MM.1S (cell line): ENCODE measurements around the gene HOXC11.

Source experiments
- DNase-seq: peaks from one replicate; pipeline ENCODE4 v3.0.0-alpha.2; 2015
- H2AFZ ChIP-seq: fragments of 300-600 bp; sonication (generic); 2 replicates; pipeline ENCODE4 v1.6.0; 2016; ENCODE audit warnings: antibody characterized with exemption, low read length
- H3F3A ChIP-seq: fragments of 300-600 bp; sonication (generic); 2 replicates; pipeline ENCODE4 v1.6.1; 2016; ENCODE audit warnings: mild to moderate bottlenecking, antibody characterized with exemption, low read length, moderate library complexity, mixed read lengths; ENCODE audit not compliant: insufficient read depth
- H3K27ac ChIP-seq: fragments of 300-600 bp; sonication (generic); 2 replicates; pipeline ENCODE4 v1.5.1; 2016; ENCODE audit warnings: mild to moderate bottlenecking, low read length
- H3K27me3 ChIP-seq: fragments of 300-600 bp; sonication (generic); replicated peaks from 2 replicates; pipeline ENCODE4 v1.6.0; 2016; ENCODE audit warnings: low read length; ENCODE audit not compliant: insufficient read depth
- H3K36me3 ChIP-seq: fragments of 300-600 bp; sonication (generic); replicated peaks from 2 replicates; pipeline ENCODE4 v1.6.1; 2016; ENCODE audit warnings: mild to moderate bottlenecking, low read length, mixed read lengths; ENCODE audit not compliant: insufficient read depth
- H3K4me1 ChIP-seq: fragments of 300-600 bp; sonication (generic); 2 replicates; pipeline ENCODE4 v1.6.1; 2016; ENCODE audit warnings: low read length, mixed read lengths
- H3K4me2 ChIP-seq: fragments of 300-600 bp; sonication (generic); 2 replicates; pipeline ENCODE4 v1.6.0; 2016; ENCODE audit warnings: low read depth, low read length
- H3K4me3 ChIP-seq: fragments of 300-600 bp; sonication (generic); 2 replicates; pipeline ENCODE4 v1.5.1; 2016; ENCODE audit warnings: low read length, mixed read lengths
- H3K79me2 ChIP-seq: fragments of 300-600 bp; sonication (generic); 2 replicates; pipeline ENCODE4 v1.6.1; 2016; ENCODE audit warnings: mixed run types, low read length, mixed read lengths
- H3K9ac ChIP-seq: fragments of 300-600 bp; sonication (generic); 2 replicates; pipeline ENCODE4 v1.6.1; 2016; ENCODE audit warnings: low read length, mixed read lengths
- H3K9me2 ChIP-seq: fragments of 300-600 bp; sonication (generic); replicated peaks from 2 replicates; pipeline ENCODE4 v1.6.1; 2016; ENCODE audit warnings: mild to moderate bottlenecking, low read length, mixed read lengths; ENCODE audit not compliant: insufficient read depth
- H3K9me3 ChIP-seq: fragments of 300-600 bp; sonication (generic); replicated peaks from 2 replicates; pipeline ENCODE4 v1.6.1; 2016; ENCODE audit warnings: mild to moderate bottlenecking, low read length, mixed read lengths; ENCODE audit not compliant: insufficient read depth
- H4K20me1 ChIP-seq: fragments of 300-600 bp; sonication (generic); 2 replicates; pipeline ENCODE4 v1.6.1; 2016; ENCODE audit warnings: mild to moderate bottlenecking, low read length, moderate library complexity, mixed read lengths; ENCODE audit not compliant: insufficient read depth
- CTCF ChIP-seq: fragments of 300-600 bp; sonication (generic); IDR thresholded peaks from 2 replicates; pipeline ENCODE4 v1.5.1; 2016; ENCODE audit warnings: antibody characterized with exemption, low read length, mixed read lengths
- EZH2 ChIP-seq: fragments of 300-600 bp; sonication (generic); optimal IDR thresholded peaks from 2 replicates; pipeline ENCODE3; 2017; ENCODE audit warnings: low read depth, mild to moderate bottlenecking, antibody characterized with exemption, low read length, mixed read lengths
- EZH2phosphoT487 ChIP-seq: fragments of 300-600 bp; sonication (generic); IDR thresholded peaks from 2 replicates; pipeline ENCODE4 v1.6.1; 2018; ENCODE audit warnings: antibody characterized with exemption, low read length

The HOXC11 gene

DNA sequence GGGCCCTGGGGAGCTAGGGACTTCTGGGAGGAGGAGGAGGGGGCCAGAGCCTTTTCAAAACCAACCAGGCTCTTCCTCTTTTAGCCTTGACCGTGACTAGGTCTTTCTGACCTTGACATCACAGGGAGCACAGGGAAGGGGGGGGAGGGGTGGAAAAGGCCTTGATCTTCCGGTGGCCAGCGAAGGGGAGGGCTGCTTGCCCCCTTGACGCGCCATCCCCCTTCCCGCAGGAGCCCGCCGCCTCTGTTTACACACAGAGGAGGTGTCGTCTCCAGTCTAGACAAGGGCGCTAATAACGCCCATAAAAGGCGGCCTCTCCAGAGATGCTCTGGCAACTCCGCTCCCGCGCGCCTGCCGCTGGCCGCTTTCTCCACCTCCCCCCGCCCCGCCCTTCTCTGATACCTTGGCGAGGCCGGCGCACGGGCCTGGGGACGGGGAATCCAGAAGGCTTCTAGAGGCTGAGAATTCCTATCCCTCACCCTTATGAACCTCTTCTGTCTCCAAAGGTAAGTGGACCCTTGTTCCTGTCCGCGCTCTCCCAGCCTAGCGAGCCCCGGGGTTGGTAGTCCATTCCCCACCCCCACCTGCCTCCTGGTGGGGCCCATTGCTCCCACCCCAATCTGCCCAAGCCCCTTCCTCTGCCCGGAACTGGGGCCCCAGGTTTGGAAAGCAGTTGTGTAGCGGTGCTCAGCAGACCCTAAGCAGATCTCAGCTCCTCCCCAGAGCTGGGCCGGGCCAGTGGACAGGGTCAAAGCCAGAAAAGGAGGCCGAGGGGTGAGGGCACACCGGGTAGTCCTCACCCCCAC is 23.1 kb upstream of the HOXC11 start:
- DNase-seq, result no peak
- H3K9me3 ChIP-seq, result no peaks in the 10 kb centered on the region
- H4K20me1 ChIP-seq, result no peaks in the 10 kb centered on the region
- H3K4me2 ChIP-seq, result no peak overlapping the region
- no peak overlapping the region for H2AFZ ChIP-seq
- peaks cover 100% of the 10 kb centered on the region for H3K27me3 ChIP-seq
- no peak for TF ChIP-seq CTCF
- TF ChIP-seq EZH2phosphoT487, result no peak
- no peak for TF ChIP-seq EZH2
- H3K27ac ChIP-seq, result no peak overlapping the region
- H3F3A ChIP-seq, result no peaks in the 10 kb centered on the region
- H3K79me2 ChIP-seq, result no peaks in the 10 kb centered on the region
- H3K9ac ChIP-seq, result no peak overlapping the region
- no peaks in the 10 kb centered on the region for H3K4me1 ChIP-seq
- H3K36me3 ChIP-seq, result no peaks in the 10 kb centered on the region
- H3K9me2 ChIP-seq, result no peaks in the 10 kb centered on the region
- no peak overlapping the region for H3K4me3 ChIP-seq

DNA sequence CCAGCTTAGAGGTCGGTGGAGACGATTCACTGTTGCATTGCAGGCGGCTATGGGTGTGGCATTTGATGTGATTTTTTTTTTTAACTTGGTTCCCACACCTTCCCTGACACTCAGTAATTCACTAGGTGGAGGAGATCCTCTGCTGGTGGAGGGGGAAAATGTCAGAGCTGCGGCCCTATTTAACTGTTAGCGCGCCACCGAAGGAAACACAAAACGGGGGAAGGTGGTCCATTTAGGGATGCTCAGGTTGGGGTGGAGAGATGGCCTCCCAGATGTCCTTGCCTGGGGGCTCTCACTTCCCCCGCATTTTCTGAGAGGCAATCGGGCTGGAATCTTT is 22.5 kb upstream of the HOXC11 start:
- no peaks in the 10 kb centered on the region for H3K9me3 ChIP-seq
- peaks cover 99% of the 10 kb centered on the region for H3K27me3 ChIP-seq
- DNase-seq, result no peak
- TF ChIP-seq CTCF (no peak), EZH2phosphoT487 (no peak; the same call in 1 of the 2 replicates), EZH2 (no peak)
- no peaks in the 10 kb centered on the region for H3F3A ChIP-seq
- no peaks in the 10 kb centered on the region for H4K20me1 ChIP-seq
- H3K4me3 ChIP-seq, result no peak overlapping the region
- no peaks in the 10 kb centered on the region for H3K36me3 ChIP-seq
- H3K4me2 ChIP-seq, result no peak overlapping the region
- no peaks in the 10 kb centered on the region for H3K9me2 ChIP-seq
- no peak overlapping the region for H3K9ac ChIP-seq
- no peak overlapping the region for H2AFZ ChIP-seq
- H3K4me1 ChIP-seq, result no peaks in the 10 kb centered on the region
- no peak overlapping the region for H3K27ac ChIP-seq
- H3K79me2 ChIP-seq, result no peaks in the 10 kb centered on the region

DNA sequence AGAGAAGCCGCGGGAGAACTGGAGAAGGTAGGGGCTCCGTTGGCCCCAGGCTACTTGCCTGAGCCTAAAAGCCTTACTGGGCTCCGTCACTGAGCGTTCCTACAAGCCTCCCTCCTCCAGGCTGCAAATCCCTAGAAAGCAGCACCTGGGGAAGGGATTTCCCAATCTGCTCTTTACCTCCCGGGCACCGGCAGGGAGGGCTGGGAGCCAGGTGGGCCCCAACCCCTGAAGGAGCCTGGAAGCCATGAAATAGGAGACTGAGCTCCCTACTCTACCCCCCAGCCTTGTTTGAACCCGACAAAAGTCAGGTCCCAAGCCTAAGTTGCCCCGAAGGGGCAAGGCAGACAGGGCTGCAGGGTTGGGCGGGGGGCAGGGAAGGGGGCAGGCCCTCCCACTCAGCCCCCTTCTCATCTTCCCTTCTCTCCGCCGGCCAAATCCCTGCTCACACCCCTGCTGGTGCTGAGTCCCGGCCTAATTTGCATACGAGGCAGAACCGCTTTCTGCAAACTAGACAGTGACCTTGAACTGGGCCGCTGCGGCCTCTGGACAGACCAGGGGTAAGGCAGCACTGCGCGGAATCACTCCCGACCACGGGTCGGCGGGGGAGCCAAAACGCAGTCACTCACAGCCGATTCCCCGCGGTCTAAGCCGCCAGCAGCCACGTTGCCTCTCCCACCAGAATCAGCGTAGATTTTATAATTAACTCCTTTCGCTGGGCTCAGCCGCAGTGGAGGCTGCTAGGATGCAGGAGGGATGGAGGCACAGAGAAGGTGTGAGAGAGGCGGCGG is 21.9 kb upstream of the HOXC11 start:
- H3K9me3 ChIP-seq, result no peaks in the 10 kb centered on the region
- TF ChIP-seq EZH2 (no peak), EZH2phosphoT487 (no peak), CTCF (no peak)
- H3K27me3 ChIP-seq, result peaks cover 99% of the 10 kb centered on the region
- no peak overlapping the region for H3K27ac ChIP-seq
- no peaks in the 10 kb centered on the region for H3F3A ChIP-seq
- no peaks in the 10 kb centered on the region for H3K9me2 ChIP-seq
- H3K9ac ChIP-seq, result no peak overlapping the region
- H3K4me1 ChIP-seq, result no peaks in the 10 kb centered on the region
- H4K20me1 ChIP-seq, result no peaks in the 10 kb centered on the region
- H3K36me3 ChIP-seq, result no peaks in the 10 kb centered on the region
- DNase-seq, result no peak
- no peak overlapping the region for H2AFZ ChIP-seq
- no peaks in the 10 kb centered on the region for H3K79me2 ChIP-seq
- no peak overlapping the region for H3K4me2 ChIP-seq
- no peak overlapping the region for H3K4me3 ChIP-seq
